Central memory CD8-positive, alpha-beta T cell (primary cell): ENCODE data around the gene SP2.

Experiments used
- ATAC-seq: fragments of 150-1000 bp; cut with Tn5 transposase; replicated peaks from 2 replicates; pipeline ENCODE4 v1.10.0; 2022; ENCODE audit warnings: mild to moderate bottlenecking, moderate FRiP score, moderate number of reproducible peaks; ENCODE audit not compliant: poor library complexity, severe bottlenecking; ENCODE audit errors: extremely low read depth
- DNase-seq, 2 donors: peaks; one replicate each; pipeline ENCODE4 v3.0.0; 2021; ENCODE audit warnings: low spot score in 2 of 2
- H3K27ac Mint-ChIP-seq: one replicate; pipeline ENCODE4 v1.8.0; 2022; ENCODE audit warnings: low read depth, mild to moderate bottlenecking, moderate library complexity, mixed read lengths
- H3K27me3 Mint-ChIP-seq: one replicate; pipeline ENCODE4 v1.8.0; 2022; ENCODE audit warnings: mixed read lengths
- H3K36me3 Mint-ChIP-seq: one replicate; pipeline ENCODE4 v1.8.0; 2022; ENCODE audit warnings: mild to moderate bottlenecking, moderate library complexity, mixed read lengths; ENCODE audit not compliant: insufficient read depth
- H3K4me1 Mint-ChIP-seq: one replicate; pipeline ENCODE4 v1.8.0; 2022; ENCODE audit warnings: mixed read lengths
- H3K4me3 Mint-ChIP-seq: one replicate; pipeline ENCODE4 v1.8.0; 2022; ENCODE audit warnings: mild to moderate bottlenecking, moderate library complexity, mixed read lengths
- H3K9me3 Mint-ChIP-seq: one replicate; pipeline ENCODE4 v1.8.0; 2022; ENCODE audit warnings: mixed read lengths

The SP2 gene

GRCh38 chr17:47895856-47896671 lies at the start of gene SP2:
SP2 (plus strand) TSS chr17:47896236; CDS start chr17:47896287, 51 bp downstream.
- Mint-ChIP-seq H3K36me3 (peaks cover 27% of the 10 kb centered on the region), H3K4me3 (peak within 1 kb of the TSS; percentile 90), H3K27ac (peak within 1 kb of the TSS; percentile 98), H3K4me1 (peaks cover 42% of the 10 kb centered on the region), H3K27me3 (no peaks in the 10 kb centered on the region), H3K9me3 (no peaks in the 10 kb centered on the region)
- peak; percentile 100 for DNase-seq
- ATAC-seq: peak; percentile 91

- Mint-ChIP-seq H3K9me3 (no peaks in the 10 kb centered on the region), H3K27ac (no peak overlapping the region), H3K4me1 (peaks cover 9% of the 10 kb centered on the region), H3K4me3 (no peak overlapping the region), H3K36me3 (peaks cover 3% of the 10 kb centered on the region), H3K27me3 (peaks cover 67% of the 10 kb centered on the region)
- ATAC-seq (no peak), DNase-seq (no peak)
Observed at GRCh38 chr17:47846716-47847340, 49.2 kb upstream of the SP2 start.

- no peak overlapping the region for H3K4me3 Mint-ChIP-seq
- DNase-seq: no peak
Observed at GRCh38 chr17:47847341-47848197, 48.5 kb upstream of the SP2 start.

GRCh38 chr17:47848198-47848513 lies 47.9 kb upstream of the SP2 start:
- H3K27me3 Mint-ChIP-seq: peaks cover 80% of the 10 kb centered on the region
- H3K9me3 Mint-ChIP-seq: no peaks in the 10 kb centered on the region
- no peak overlapping the region for H3K4me3 Mint-ChIP-seq
- peaks cover 3% of the 10 kb centered on the region for H3K36me3 Mint-ChIP-seq
- no peak for DNase-seq
- no peak overlapping the region for H3K27ac Mint-ChIP-seq
- H3K4me1 Mint-ChIP-seq: peaks cover 18% of the 10 kb centered on the region
- ATAC-seq: no peak

More at GRCh38 chr17:47847341-47848197, 48.5 kb upstream of the SP2 start:
- Mint-ChIP-seq H3K9me3 (no peaks in the 10 kb centered on the region), H3K27me3 (peaks cover 74% of the 10 kb centered on the region), H3K36me3 (peaks cover 3% of the 10 kb centered on the region), H3K27ac (no peak overlapping the region), H3K4me1 (peaks cover 17% of the 10 kb centered on the region)
- no peak for ATAC-seq

- H3K9me3 Mint-ChIP-seq: no peaks in the 10 kb centered on the region
- no peak overlapping the region for H3K27ac Mint-ChIP-seq
- peaks cover 90% of the 10 kb centered on the region for H3K27me3 Mint-ChIP-seq
- peaks cover 3% of the 10 kb centered on the region for H3K36me3 Mint-ChIP-seq
- peaks cover 18% of the 10 kb centered on the region for H3K4me1 Mint-ChIP-seq
- ATAC-seq (no peak), DNase-seq (no peak)
- peak overlapping the region; percentile 49 for H3K4me3 Mint-ChIP-seq
Observed at GRCh38 chr17:47850373-47850691, 45.7 kb upstream of the SP2 start.

- Mint-ChIP-seq H3K4me3 (peak within 1 kb of the TSS; percentile 58), H3K36me3 (peaks cover 3% of the 10 kb centered on the region), H3K27ac (no peak within 1 kb of the TSS), H3K9me3 (no peaks in the 10 kb centered on the region), H3K4me1 (peaks cover 18% of the 10 kb centered on the region), H3K27me3 (peaks cover 90% of the 10 kb centered on the region)
- DNase-seq (peak in 1 of 2 donors; percentile 29), ATAC-seq (peak; percentile 82)
Observed at GRCh38 chr17:47850692-47851573, 45.1 kb upstream of the SP2 start, which contains the start of gene SP6. SP6 (minus strand) TSS chr17:47851163; CDS start chr17:47848429, 2,734 bp downstream.

- Mint-ChIP-seq H3K4me1 (peaks cover 18% of the 10 kb centered on the region), H3K36me3 (peaks cover 3% of the 10 kb centered on the region), H3K27ac (no peak overlapping the region), H3K4me3 (peak overlapping the region; percentile 58), H3K9me3 (no peaks in the 10 kb centered on the region), H3K27me3 (peaks cover 90% of the 10 kb centered on the region)
- no peak for ATAC-seq
- no peak for DNase-seq
Observed at GRCh38 chr17:47851764-47852112, 44.3 kb upstream of the SP2 start.

- H3K9me3 Mint-ChIP-seq: no peaks in the 10 kb centered on the region
- peak overlapping the region; percentile 58 for H3K4me3 Mint-ChIP-seq
- H3K36me3 Mint-ChIP-seq: peaks cover 3% of the 10 kb centered on the region
- peaks cover 90% of the 10 kb centered on the region for H3K27me3 Mint-ChIP-seq
- H3K27ac Mint-ChIP-seq: peak overlapping the region; percentile 25
- peaks cover 18% of the 10 kb centered on the region for H3K4me1 Mint-ChIP-seq
- ATAC-seq (no peak), DNase-seq (no peak)
Observed at GRCh38 chr17:47852113-47852949, 43.7 kb upstream of the SP2 start.

GRCh38 chr17:47853616-47854015 lies 42.4 kb upstream of the SP2 start:
- peaks cover 18% of the 10 kb centered on the region for H3K4me1 Mint-ChIP-seq
- ATAC-seq (no peak), DNase-seq (no peak)
- H3K9me3 Mint-ChIP-seq: no peaks in the 10 kb centered on the region
- H3K4me3 Mint-ChIP-seq: no peak overlapping the region
- H3K27ac Mint-ChIP-seq: no peak overlapping the region
- peaks cover 3% of the 10 kb centered on the region for H3K36me3 Mint-ChIP-seq
- H3K27me3 Mint-ChIP-seq: peaks cover 89% of the 10 kb centered on the region

- DNase-seq (no peak), ATAC-seq (no peak)
- Mint-ChIP-seq H3K4me3 (no peak overlapping the region), H3K27me3 (peaks cover 88% of the 10 kb centered on the region), H3K4me1 (peaks cover 11% of the 10 kb centered on the region), H3K9me3 (no peaks in the 10 kb centered on the region), H3K36me3 (peaks cover 2% of the 10 kb centered on the region), H3K27ac (no peak overlapping the region)
Observed at GRCh38 chr17:47855737-47856136, 40.3 kb upstream of the SP2 start.

- H3K9me3 Mint-ChIP-seq: no peaks in the 10 kb centered on the region
- peaks cover under 1% of the 10 kb centered on the region for H3K36me3 Mint-ChIP-seq
- H3K4me3 Mint-ChIP-seq: no peak overlapping the region
- H3K27ac Mint-ChIP-seq: no peak overlapping the region
- H3K27me3 Mint-ChIP-seq: peaks cover 80% of the 10 kb centered on the region
- no peak for ATAC-seq
- H3K4me1 Mint-ChIP-seq: peaks cover 8% of the 10 kb centered on the region
- no peak for DNase-seq
Observed at GRCh38 chr17:47856830-47857229, 39.2 kb upstream of the SP2 start.
